Natural killer cell (primary cell): ENCODE measurements around the gene NOD1. TPM values are rescaled to one million over a fixed set of nuclear protein-coding genes. Genes with fewer than 3 reads are reported as not detected.
A peak's percentile ranks its signal among the peaks of the same experiment; 100 is the strongest.
"Not testable (repeated sequence)": the region's sequence is repeated elsewhere in the genome, so short reads cannot be mapped to it uniquely, and the experiment has no call there.

Source experiments
- ATAC-seq, 3 donors: fragments of 150-1000 bp in 2 of 3; fragments of 200-7000 bp in 1 of 3; cut with Tn5 transposase; 1 replicate in 1 of 3; 2 replicates in 2 of 3; pipeline ENCODE4 v1.10.0; 2021; ENCODE audit warnings: mild to moderate bottlenecking in 2 of 3, moderate library complexity in 2 of 3
- DNase-seq, 2 donors: peaks; one replicate each; pipeline versions ENCODE4 v3.0.0 to v3.0.0-alpha.2; 2013 to 2021; ENCODE audit warnings: mixed read lengths in 1 of 2
- H3K27ac ChIP-seq: one replicate; pipeline ENCODE4 v1.5.1; 2013; ENCODE audit warnings: mild to moderate bottlenecking, low read length
- H3K27me3 ChIP-seq: one replicate; pipeline ENCODE4 v1.6.1; 2013; ENCODE audit warnings: low read length; ENCODE audit not compliant: control insufficient read depth, insufficient read depth
- H3K36me3 ChIP-seq: one replicate; pipeline ENCODE4 v1.6.1; 2013; ENCODE audit warnings: low read length; ENCODE audit not compliant: control insufficient read depth, insufficient read depth
- H3K4me1 ChIP-seq: one replicate; pipeline ENCODE4 v1.6.1; 2013; ENCODE audit warnings: low read length; ENCODE audit not compliant: control insufficient read depth, insufficient read depth
- H3K4me3 ChIP-seq: one replicate; pipeline ENCODE4 v1.5.1; 2013; ENCODE audit warnings: low read length
- H3K9me3 ChIP-seq: one replicate; pipeline ENCODE4 v1.6.1; 2013; ENCODE audit warnings: low read length; ENCODE audit not compliant: control insufficient read depth, insufficient read depth
- H3K27ac Mint-ChIP-seq, 2 donors: one replicate each; pipeline ENCODE4 v1.8.0; 2022; ENCODE audit warnings: mild to moderate bottlenecking in 2 of 2, mixed read lengths in 2 of 2, moderate library complexity in 1 of 2
- H3K27me3 Mint-ChIP-seq, 2 donors: one replicate each; pipeline ENCODE4 v1.8.0; 2022; ENCODE audit warnings: low read depth in 2 of 2, mixed read lengths in 2 of 2
- H3K36me3 Mint-ChIP-seq: one replicate; pipeline ENCODE4 v1.8.0; 2022; ENCODE audit warnings: mixed read lengths
- H3K4me1 Mint-ChIP-seq, 2 donors: one replicate each; pipeline ENCODE4 v1.8.0; 2022; ENCODE audit warnings: mixed read lengths in 2 of 2
- H3K4me3 Mint-ChIP-seq: one replicate; pipeline ENCODE4 v1.8.0; 2022; ENCODE audit warnings: mild to moderate bottlenecking, moderate library complexity, mixed read lengths
- H3K9me3 Mint-ChIP-seq, 2 donors: one replicate each; pipeline ENCODE4 v1.8.0; 2022; ENCODE audit warnings: mixed read lengths in 2 of 2
- CTCF ChIP-seq: fragments of 200-600 bp; IDR thresholded peaks from one replicate; pipeline ENCODE4 v1.8.0; 2022; ENCODE audit warnings: antibody characterized with exemption
- WGBS: methylation state at CpG from one replicate; pipeline ENCODE4 v1.1.7; 2013; ENCODE audit warnings: missing lambda C conversion rate; ENCODE audit not compliant: insufficient coverage; 5-methylcytosine and 5-hydroxymethylcytosine counted together
- intact Hi-C: fragments of 100-400 bp; cut with micrococcal nuclease; formaldehyde crosslinking; loops from one replicate; pipeline ENCODE4 v1.14.2; 2022
- total RNA-seq, 4 donors: library from RNA; stranded (reverse); fragments of 120-200 nt in 1 of 4; gene quantifications; one replicate each; pipeline versions ENCODE4 v1.2.3 to v1.2.4, GENCODE V29; 2013 to 2022

Gene NOD1
- total RNA-seq, 3 donors from 2014 or later (not counting 1 experiment from before 2014, with no cell fraction given), result 28.2 to 32.4 (median 31.2) TPM

DNA sequence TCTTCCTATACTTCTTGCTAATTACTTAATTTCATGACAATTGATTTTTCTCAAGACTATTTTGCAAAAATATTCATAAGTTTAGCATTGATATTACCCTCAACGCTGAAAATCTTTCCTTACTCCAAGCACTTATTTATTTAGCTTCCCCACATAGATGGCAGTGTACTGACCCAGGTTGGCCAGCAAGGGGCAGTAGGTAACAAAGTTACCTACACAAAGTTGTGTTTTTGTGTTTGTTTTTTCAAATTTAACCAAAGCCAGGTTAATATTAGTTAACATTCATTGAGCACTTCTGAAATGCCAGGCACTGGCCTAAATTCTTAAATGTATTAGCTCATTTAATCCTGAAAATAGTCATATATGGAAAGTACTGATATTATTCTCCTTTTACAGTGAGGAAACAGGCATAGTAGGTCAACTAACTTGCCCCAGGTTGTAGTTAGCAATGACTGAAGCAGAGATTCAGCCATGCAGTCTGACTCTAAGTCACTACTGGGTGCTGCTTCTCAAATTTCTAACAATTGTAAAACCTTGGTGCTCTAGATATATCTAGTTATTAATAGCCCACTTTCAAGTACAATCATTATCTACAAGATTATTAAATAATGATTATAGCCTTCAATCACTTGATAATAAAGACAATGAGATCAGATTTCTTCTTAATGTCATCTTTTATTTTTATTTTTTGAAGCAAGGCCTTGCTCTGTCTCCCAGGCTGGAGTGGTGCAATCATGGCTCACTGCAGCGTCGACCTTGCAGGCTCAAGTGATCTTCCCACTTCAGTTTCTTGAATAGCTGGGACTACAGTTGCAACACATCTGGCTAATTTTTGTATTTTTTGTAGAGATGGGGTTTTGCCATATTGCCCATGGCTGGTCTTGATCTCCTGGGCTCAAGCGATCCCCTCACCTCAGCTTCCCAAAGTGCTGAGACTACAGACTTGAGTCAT is 31.8 kb upstream of the NOD1 start:
- no peaks in the 10 kb centered on the region for H3K4me1 ChIP-seq
- peaks cover 2 to 3% of the 10 kb centered on the region in 2 donors for H3K4me1 Mint-ChIP-seq
- intact Hi-C loops, result loop anchor here (1.0 kb wide), 2 partner anchors 54 to 230 kb away; no protein-coding TSS in a partner anchor
- no peak overlapping the region for H3K27ac ChIP-seq
- H3K27me3 ChIP-seq, result no peaks in the 10 kb centered on the region
- peak; percentile 63 to 84 (median 79) for ATAC-seq
- H3K9me3 Mint-ChIP-seq, result no peaks in the 10 kb centered on the region
- H3K4me3 ChIP-seq, result no peak overlapping the region
- no peaks in the 10 kb centered on the region for H3K27me3 Mint-ChIP-seq
- peak in 1 of 2 donors; percentile 63 for DNase-seq
- no peaks in the 10 kb centered on the region for H3K9me3 ChIP-seq
- no peaks in the 10 kb centered on the region for H3K36me3 Mint-ChIP-seq
- no peak overlapping the region for H3K4me3 Mint-ChIP-seq
- no peak overlapping the region for H3K27ac Mint-ChIP-seq
- 77% methylated on average over 4 of the region's 4 CpGs for WGBS
- H3K36me3 ChIP-seq, result no peaks in the 10 kb centered on the region
- peak; percentile 88 for TF ChIP-seq CTCF

DNA sequence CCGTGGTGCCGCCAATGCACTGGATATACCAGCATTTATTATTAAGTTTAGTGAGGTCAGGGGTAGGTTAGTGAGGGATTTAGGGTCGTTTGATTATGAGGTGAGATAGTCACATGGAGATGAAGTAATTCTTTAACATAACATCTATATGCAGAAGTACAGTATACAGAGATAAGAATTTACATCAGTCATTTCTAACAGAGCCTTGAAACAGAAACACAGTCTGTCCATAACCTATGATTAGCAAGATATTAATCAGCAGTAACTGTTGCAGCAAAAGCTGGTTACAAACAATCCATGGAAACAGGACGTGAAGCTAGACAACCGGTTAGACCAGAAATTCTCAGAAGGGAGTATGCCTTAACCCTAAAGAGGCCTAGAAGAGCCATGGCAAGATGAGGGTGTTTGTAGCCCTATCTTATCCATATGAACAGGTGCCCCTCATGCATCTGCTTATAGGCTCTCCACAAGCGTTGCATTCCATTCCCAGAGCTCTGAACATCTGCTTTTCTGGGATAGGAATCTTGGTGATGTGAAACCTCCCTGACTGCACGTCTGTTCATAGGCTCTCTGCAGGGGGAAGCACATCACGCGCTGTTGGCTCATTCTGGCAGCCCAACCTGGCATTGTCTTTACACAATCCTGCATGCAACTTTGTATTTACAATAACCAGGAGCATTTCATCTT is 30.7 kb upstream of the NOD1 start:
- not testable (repeated sequence) for H3K4me3 Mint-ChIP-seq

GRCh38 chr7:30507346-30507900 is 28.8 kb upstream of the NOD1 start:
- H3K27ac ChIP-seq, H3K4me3 ChIP-seq, ATAC-seq, H3K36me3 ChIP-seq, H3K9me3 ChIP-seq, H3K36me3 Mint-ChIP-seq, H3K4me3 Mint-ChIP-seq, H3K27ac Mint-ChIP-seq, H3K9me3 Mint-ChIP-seq, H3K27me3 ChIP-seq, DNase-seq, H3K27me3 Mint-ChIP-seq: not testable (repeated sequence)
- 97% methylated on average over 9 of the region's 9 CpGs for WGBS
- H3K4me1 Mint-ChIP-seq, result peaks cover 26 to 28% of the 10 kb centered on the region in 2 donors
- intact Hi-C loops, result loop anchor here (10.0 kb wide), 2 partner anchors 343 to 483 kb away; partner anchors contain the start of genes FKBP14 and PLEKHA8
- peaks cover 15% of the 10 kb centered on the region for H3K4me1 ChIP-seq

More for the DNA sequence above, 30.7 kb upstream of the NOD1 start:
- H3K27ac ChIP-seq, H3K36me3 Mint-ChIP-seq, H3K36me3 ChIP-seq, H3K27ac Mint-ChIP-seq, H3K27me3 ChIP-seq, H3K27me3 Mint-ChIP-seq, H3K4me3 ChIP-seq, H3K9me3 Mint-ChIP-seq, DNase-seq, H3K4me1 ChIP-seq, H3K9me3 ChIP-seq, ATAC-seq: not testable (repeated sequence)
- peaks cover 9 to 10% of the 10 kb centered on the region in 2 donors for H3K4me1 Mint-ChIP-seq
- intact Hi-C loops, result loop anchor here (10.0 kb wide), 2 partner anchors 345 to 485 kb away; partner anchors contain the start of genes FKBP14 and PLEKHA8
- WGBS, result 84% methylated on average over 8 of the region's 9 CpGs

DNA sequence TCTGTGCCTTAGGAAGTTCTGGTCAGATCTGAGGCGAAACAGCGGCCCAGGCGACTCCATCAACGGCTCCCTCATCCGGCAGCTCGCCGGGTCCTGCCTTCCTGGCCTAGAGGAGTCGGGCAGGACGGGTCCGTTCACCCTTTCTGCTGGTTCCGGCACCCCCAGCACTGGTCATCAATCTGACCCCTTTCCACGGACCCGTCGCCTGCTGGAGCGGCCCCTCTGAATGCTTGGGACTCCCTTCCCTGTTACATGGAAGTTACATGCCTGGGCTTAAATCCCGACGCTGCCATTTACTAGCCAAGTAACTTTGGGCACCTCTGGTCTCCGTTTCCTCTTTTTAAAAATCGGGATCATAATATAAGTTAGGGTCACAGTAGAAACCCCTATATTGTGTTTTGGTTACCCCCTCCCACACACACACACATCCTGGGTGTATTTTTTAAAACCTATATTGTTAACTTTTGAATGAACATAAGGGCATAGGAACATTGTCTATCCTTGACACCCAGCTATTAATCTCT is 26.7 kb upstream of the NOD1 start:
- H3K27ac Mint-ChIP-seq, result peak overlapping the region; percentile 77 to 91
- no peaks in the 10 kb centered on the region for H3K9me3 Mint-ChIP-seq
- no peak for TF ChIP-seq CTCF
- no peaks in the 10 kb centered on the region for H3K27me3 Mint-ChIP-seq
- H3K4me1 Mint-ChIP-seq, result peaks cover 31 to 35% of the 10 kb centered on the region in 2 donors
- Histone ChIP-seq H3K36me3 (no peaks in the 10 kb centered on the region), H3K4me1 (peaks cover 15% of the 10 kb centered on the region), H3K27ac (peak overlapping the region; percentile 51), H3K4me3 (peak overlapping the region; percentile 85), H3K27me3 (no peaks in the 10 kb centered on the region), H3K9me3 (no peaks in the 10 kb centered on the region)
- WGBS, result 10% methylated on average over 19 of the region's 19 CpGs
- peak overlapping the region; percentile 89 for H3K4me3 Mint-ChIP-seq
- intact Hi-C loops, result loop anchor here (1.0 to 10.0 kb wide), 3 partner anchors 26 to 480 kb away; partner anchors contain the start of genes FKBP14 and PLEKHA8
- no peak for DNase-seq
- peak in 1 of 3 donors; percentile 0 for ATAC-seq
- no peaks in the 10 kb centered on the region for H3K36me3 Mint-ChIP-seq
